Stimulated activated CD8-positive, alpha-beta memory T cell treated with anti-CD3 and anti-CD28 coated beads, Interleukin-12 subunit alpha, Interleukin-12 subunit beta, amount 100 ng/mL, for 1 hour (primary cell): Measurements from ENCODE around the gene KCNMB2.

Experiments used
- DNase-seq: peaks from one replicate; pipeline ENCODE4 v3.0.0-alpha.2; 2020; ENCODE audit warnings: low read depth

KCNMB2 gene

DNA sequence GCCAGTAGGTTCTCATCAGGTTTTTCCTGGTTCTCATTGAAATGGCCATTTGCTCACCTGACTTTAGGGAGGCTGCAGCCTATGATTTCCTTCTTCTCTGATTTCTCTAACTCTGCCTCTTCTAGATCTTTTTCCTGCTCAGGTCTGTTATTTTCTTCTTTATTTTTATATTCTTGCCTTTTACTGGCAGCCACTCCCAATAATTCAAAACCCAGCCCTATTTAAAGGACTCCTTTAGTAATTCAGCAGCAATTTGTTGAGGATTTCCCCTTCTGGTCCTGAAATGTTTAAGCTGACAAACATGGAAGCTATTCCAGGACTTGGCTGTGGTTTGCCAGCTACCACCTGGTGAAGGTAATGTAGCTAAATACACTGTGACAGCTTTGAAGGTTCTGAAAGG, 333.8 kb downstream of the KCNMB2 start:
- no peak for DNase-seq

DNA sequence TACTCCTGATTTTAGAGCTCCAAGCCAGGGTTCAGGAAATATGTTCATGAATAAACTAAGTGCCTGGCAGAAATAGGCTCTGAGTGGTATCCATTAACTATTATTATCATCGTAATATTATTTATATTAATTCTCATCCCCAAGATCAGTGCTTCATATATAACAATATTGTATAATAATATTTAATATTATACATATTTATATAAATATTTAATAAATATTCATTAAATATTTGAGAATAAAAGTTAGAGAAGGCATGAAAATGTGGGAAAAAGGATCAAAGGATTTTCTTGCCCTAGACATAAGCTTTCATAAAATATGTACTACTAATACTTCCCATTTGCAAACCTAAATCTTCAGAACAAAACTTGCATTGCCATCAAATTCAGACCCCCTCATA, 338.9 kb downstream of the KCNMB2 start:
- DNase-seq = no peak

DNA sequence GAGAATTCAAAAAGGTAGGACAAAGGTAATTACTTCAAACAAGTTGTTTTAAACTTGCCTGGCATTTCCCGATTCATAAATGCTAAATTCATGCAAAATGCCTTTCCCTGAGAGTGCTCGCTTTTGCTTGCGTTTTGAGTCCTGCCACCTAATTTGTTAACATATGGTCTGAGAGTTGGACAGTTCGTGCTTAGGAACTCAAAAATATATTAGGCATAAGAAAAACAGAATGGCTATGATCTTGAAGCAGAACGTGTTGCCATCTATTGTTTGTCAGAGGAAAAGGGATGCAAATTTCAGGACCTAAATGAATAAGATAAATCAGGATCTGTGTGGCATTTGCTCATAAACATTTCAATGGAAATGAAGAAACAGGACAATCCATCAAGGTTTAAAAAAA, 339.6 kb downstream of the KCNMB2 start:
- DNase-seq = no peak

- DNase-seq = no peak
Measured at GRCh38 chr3:178880274-178880673, 344.0 kb downstream of the KCNMB2 start.
